Glutamatergic neuron (in vitro differentiated cells): ENCODE results near the gene FN1. TPM values are rescaled to one million over a fixed set of nuclear protein-coding genes. Genes with fewer than 3 reads are reported as not detected.
"Not testable (repeated sequence)": the region's sequence is repeated elsewhere in the genome, so short reads cannot be mapped to it uniquely, and the experiment has no call there.

Experiments used
- DNase-seq: peaks from one replicate; pipeline ENCODE4 v3.0.0; 2022
- H3K27ac Mint-ChIP-seq: one replicate; pipeline ENCODE4 v1.8.0; 2020; ENCODE audit warnings: mild to moderate bottlenecking, mixed read lengths, inconsistent platforms; ENCODE audit not compliant: unreplicated experiment
- H3K27me3 Mint-ChIP-seq: one replicate; pipeline ENCODE4 v1.8.0; 2020; ENCODE audit warnings: mild to moderate bottlenecking, moderate library complexity, mixed read lengths, inconsistent platforms; ENCODE audit not compliant: unreplicated experiment
- H3K36me3 Mint-ChIP-seq: one replicate; pipeline ENCODE4 v1.8.0; 2020; ENCODE audit warnings: mild to moderate bottlenecking, mixed read lengths, inconsistent platforms; ENCODE audit not compliant: unreplicated experiment
- H3K4me1 Mint-ChIP-seq: one replicate; pipeline ENCODE4 v1.8.0; 2020; ENCODE audit warnings: mild to moderate bottlenecking, low read depth, mixed read lengths, inconsistent platforms; ENCODE audit not compliant: unreplicated experiment
- H3K4me3 Mint-ChIP-seq: one replicate; pipeline ENCODE4 v1.8.0; 2020; ENCODE audit warnings: mild to moderate bottlenecking, mixed read lengths, inconsistent platforms; ENCODE audit not compliant: unreplicated experiment
- H3K9me3 Mint-ChIP-seq: one replicate; pipeline ENCODE4 v1.8.0; 2020; ENCODE audit warnings: mild to moderate bottlenecking, moderate library complexity, mixed read lengths, inconsistent platforms; ENCODE audit not compliant: unreplicated experiment
- total RNA-seq: library from RNA; stranded (reverse); fragmentation: NEBNext Ultra II Directional; extraction: Animal tissue kit (Norgen Biotek cat#: 25700); gene quantifications from one replicate; pipeline ENCODE4 v1.2.1, GENCODE V29; 2021; ENCODE audit not compliant: unreplicated experiment
- TF ChIP-seq, protein P1 (sequence below): fragments of 200-600 bp; sonication (generic); IDR thresholded peaks from one replicate; pipeline ENCODE4 v1.5.0; 2021; ENCODE audit not compliant: partially characterized antibody, unreplicated experiment

Gene FN1
- total RNA-seq, 1 donor from 2014 or later: 28.6 TPM

DNA sequence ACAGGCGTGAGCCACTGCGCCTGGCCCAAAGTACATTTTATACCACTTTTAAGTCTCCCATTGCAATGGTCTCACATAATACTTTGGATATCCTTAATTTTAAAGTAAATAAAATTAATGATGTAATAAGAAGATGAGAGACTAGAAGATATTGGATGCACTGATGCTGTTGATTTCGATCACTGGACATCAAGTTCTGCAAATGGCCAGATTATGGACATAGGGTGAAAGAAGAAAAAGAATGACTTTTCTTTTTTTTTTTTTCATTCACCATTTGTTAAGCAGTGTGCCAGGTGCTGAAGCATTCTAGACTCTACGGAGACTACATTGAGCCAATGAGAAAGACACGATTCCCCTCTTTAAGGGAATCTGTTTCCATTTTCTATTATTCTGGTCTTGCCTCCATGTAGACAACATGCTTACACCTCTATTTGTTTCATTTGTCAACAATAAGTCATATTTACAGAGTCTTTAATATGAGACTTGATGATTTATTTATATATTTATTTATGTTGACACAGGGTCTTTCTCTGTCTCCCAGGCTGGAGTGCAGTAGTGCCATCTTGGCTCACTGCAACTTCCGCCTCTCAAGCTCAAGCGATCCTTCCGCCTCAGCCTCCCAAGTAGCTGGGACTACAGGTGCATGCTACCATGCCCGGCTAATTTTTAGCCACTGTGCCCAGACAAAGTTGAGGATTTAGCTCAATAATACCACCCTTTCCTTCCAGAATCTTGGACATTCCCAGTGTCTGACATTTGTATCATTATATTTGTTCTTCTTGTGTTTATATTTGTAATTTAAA, 23.7 kb downstream of the FN1 start:
- TF ChIP-seq, protein P1, sequence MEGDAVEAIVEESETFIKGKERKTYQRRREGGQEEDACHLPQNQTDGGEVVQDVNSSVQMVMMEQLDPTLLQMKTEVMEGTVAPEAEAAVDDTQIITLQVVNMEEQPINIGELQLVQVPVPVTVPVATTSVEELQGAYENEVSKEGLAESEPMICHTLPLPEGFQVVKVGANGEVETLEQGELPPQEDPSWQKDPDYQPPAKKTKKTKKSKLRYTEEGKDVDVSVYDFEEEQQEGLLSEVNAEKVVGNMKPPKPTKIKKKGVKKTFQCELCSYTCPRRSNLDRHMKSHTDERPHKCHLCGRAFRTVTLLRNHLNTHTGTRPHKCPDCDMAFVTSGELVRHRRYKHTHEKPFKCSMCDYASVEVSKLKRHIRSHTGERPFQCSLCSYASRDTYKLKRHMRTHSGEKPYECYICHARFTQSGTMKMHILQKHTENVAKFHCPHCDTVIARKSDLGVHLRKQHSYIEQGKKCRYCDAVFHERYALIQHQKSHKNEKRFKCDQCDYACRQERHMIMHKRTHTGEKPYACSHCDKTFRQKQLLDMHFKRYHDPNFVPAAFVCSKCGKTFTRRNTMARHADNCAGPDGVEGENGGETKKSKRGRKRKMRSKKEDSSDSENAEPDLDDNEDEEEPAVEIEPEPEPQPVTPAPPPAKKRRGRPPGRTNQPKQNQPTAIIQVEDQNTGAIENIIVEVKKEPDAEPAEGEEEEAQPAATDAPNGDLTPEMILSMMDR: no peak
- no peak for DNase-seq
- no peak overlapping the region for H3K27ac Mint-ChIP-seq
- no peaks in the 10 kb centered on the region for H3K4me1 Mint-ChIP-seq
- no peaks in the 10 kb centered on the region for H3K9me3 Mint-ChIP-seq
- H3K27me3 Mint-ChIP-seq: peaks cover 2% of the 10 kb centered on the region
- no peak overlapping the region for H3K4me3 Mint-ChIP-seq
- no peaks in the 10 kb centered on the region for H3K36me3 Mint-ChIP-seq

DNA sequence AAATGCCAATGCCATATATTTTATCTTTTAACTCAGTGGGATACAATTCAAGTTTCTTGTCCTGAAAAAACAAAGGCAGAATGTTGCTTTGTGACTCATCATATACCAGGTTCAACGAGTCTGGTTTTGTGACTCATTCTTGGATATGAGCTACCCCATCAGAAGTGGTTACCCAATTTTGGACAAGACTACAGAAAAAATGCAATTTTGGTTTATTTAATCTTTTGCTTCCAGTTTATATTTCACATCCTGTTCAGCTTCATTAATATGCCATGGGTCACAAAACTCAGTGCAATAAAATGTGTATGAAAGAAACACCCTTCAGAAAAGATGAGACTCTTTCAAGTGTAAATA, 25.0 kb downstream of the FN1 start:
- Mint-ChIP-seq H3K27me3 (peaks cover 2% of the 10 kb centered on the region), H3K36me3 (no peaks in the 10 kb centered on the region), H3K9me3 (no peaks in the 10 kb centered on the region), H3K4me3 (no peak overlapping the region), H3K27ac (no peak overlapping the region), H3K4me1 (no peaks in the 10 kb centered on the region)
- no peak for DNase-seq
- TF ChIP-seq, protein P1: no peak

DNA sequence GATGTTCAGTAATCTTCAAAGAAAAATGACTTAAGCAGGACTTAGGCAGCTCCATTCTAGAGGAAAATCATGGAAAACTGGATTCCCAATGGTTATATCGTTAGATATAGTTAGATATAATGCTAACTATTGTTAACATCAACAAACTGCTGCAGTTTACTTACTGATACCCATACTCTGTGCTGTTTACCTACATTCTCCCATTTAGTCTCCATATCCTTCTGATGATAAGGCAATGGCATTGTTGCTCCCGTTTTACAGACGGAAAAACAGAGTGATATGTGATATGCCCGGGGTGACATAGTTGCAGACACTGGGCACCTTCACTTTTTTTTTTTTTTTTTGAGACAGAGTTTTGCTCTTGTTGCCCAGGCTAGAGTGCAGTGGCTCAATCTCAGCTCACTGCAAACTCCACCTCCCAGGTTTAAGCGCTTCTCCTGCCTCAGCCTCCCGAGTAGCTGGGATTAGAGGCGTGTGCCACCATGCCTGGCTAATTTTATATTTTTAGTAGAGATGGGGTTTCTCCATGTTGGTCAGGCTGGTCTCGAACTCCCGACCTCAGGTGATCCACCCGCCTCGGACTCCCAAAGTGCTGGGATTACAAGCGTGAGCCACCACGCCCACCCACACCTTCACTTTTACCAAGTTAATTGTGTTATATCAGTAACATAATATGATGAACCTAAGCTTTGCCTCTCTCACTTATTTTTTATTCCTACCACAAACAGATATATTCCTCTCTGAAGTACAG, 25.5 kb downstream of the FN1 start:
- not testable (repeated sequence) for DNase-seq, H3K36me3 Mint-ChIP-seq, H3K4me1 Mint-ChIP-seq, H3K4me3 Mint-ChIP-seq, H3K27me3 Mint-ChIP-seq, H3K27ac Mint-ChIP-seq, H3K9me3 Mint-ChIP-seq

DNA sequence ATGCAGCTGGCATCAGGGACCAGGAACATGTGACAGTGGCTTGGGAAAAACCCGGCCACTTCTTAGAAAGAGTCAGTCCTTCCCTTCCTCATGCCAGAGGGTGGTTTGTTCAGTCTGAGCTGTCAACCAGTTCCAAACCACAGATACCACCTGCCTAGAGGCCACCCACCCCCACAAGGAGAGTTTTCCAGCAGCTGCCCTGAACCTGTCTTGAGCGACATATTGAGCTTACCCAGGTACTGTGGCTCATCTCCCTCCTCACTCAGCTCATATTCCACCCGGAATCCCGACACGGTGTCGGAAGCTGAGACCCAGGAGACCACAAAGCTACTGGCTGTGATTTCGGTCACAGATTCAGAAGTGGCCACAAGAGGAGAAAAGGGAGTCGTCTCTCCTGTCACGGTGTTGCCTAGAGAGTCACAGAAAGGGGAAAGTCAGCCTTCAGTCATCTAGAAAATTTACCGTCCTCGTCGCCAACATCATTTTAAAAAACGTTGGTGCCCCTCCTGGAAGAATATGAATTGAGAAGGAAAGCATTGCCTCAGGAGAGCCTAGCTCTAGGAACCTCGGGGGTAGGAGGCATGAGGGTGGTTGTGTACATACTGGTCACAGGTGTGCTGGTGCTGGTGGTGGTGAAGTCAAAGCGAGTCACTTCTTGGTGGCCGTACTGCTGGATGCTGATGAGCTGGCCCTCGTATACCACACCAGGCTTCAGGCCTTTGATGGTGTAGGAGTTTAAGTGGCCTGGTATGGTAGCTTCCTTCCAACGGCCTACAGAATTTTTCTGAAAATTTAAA, 26.3 kb downstream of the FN1 start:
- H3K4me1 Mint-ChIP-seq: no peaks in the 10 kb centered on the region
- no peaks in the 10 kb centered on the region for H3K36me3 Mint-ChIP-seq
- H3K27me3 Mint-ChIP-seq: peaks cover 2% of the 10 kb centered on the region
- no peak overlapping the region for H3K27ac Mint-ChIP-seq
- TF ChIP-seq, protein P1: no peak
- H3K4me3 Mint-ChIP-seq: no peak overlapping the region
- no peaks in the 10 kb centered on the region for H3K9me3 Mint-ChIP-seq
- no peak for DNase-seq

DNA sequence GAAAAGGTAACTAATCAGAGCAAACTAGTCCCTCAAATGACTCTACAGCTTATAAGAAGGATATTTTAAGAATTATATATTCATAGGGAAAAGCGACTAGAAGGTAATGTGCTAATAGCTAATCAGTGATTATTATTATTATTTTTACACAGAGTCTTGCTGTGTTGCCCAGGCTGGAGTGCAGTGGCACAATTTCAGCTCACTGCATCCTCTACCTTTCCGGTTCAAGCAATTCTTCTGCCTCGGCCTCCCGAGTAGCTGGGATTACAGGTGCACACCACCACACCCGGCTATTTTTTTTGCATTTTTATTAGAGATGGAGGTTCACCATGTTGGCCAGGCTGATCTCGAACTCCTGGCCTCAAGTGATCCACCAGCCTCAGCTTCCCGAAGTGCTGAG, 27.4 kb downstream of the FN1 start:
- not testable (repeated sequence) for H3K4me3 Mint-ChIP-seq, H3K27me3 Mint-ChIP-seq, DNase-seq, H3K9me3 Mint-ChIP-seq, H3K4me1 Mint-ChIP-seq, H3K27ac Mint-ChIP-seq, H3K36me3 Mint-ChIP-seq
